ENCODE measurements around the gene TMEM167B.

Gene TMEM167B

DNA sequence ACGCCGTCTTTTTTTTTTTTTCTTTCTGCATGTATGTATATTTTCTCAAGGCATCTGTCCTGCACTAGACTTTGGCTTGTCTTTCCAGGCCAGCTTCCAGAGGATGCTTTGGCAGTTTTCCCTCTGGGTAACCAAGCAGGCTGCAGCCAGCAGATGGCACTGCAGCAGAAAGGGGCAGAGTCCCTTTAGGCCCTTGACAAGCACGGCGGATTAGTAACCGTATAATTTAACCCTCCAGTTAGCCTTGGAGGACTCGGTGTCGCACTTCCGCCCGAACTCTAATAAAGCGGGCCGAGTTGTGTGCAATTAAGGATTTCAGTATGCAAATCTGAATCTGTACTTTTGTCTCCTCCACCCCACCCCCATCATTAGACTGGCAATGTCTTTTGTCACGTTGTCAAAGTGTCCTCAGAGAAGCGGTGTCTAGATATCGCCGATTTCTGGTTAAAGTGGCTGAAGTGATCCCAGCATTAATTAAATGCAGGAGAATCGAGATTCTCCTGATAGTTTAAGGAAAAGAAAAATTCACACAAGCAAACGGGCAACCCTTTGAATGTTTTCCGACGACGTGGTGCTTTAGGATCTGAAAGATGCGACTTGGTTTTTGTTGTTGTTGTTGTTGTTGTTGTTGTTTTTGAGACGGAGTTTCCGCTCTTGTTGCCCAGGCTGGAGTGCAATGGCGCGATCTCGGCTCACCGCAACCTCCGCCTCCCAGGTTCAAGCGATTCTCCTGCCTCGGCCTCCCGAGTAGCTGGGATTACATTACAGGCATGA lies 1.1 kb upstream of the TMEM167B start:
- Mint-ChIP-seq H3K4me1 (peaks cover 30% of the 10 kb centered on the region), H3K4me3 (peak overlapping the region; percentile 95), H3K36me3 (ENCODE audit: insufficient read depth) (peaks cover 14% of the 10 kb centered on the region), H3K27ac (ENCODE audit: low read depth) (peak overlapping the region; percentile 96), H3K9me3 (no peaks in the 10 kb centered on the region), H3K27me3 (no peaks in the 10 kb centered on the region)
- no peak for ATAC-seq (replicated peaks; ENCODE audit: extremely low read depth, poor library complexity, severe bottlenecking)
- DNase-seq (ENCODE audit: low spot score in 2 of 2) = no peak

DNA sequence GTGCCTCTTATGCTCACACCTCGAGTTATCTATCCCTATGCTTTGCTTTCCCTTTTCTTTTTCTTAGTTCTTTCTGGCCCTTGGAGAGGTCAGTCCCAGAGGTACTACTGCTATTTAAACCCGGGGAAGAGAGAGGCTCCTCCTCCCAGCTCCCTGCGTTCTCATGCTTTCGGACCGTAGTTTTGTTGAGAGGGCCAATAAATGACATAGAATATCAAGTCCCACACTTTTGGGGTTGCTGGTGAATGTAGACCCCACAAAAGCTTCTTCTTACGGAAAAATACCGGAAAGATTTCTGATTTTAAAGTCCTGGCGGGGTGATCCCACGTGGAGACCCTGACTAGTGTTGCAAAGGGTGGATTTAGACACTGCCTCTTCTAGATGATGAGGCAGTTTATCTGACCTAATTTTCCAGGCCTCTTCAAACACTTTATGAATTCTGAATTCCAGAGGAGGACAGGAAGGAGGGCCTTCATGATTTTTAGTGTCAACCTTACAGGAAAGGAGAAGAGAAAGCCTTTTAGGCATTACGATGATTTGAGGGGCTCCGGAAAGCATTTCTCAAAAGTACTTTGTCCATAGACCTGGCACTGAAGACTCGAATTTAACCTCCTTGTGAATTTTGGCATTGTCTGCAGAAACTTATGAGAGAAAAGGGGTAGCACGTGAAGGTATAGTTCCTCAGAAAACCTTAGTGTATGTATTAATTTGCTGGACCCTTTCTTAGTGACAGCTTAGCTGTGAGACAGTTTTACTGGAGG lies 694 bp downstream of the TMEM167B start:
- Mint-ChIP-seq H3K36me3 (ENCODE audit: insufficient read depth) (peaks cover 23% of the 10 kb centered on the region), H3K9me3 (no peaks in the 10 kb centered on the region), H3K4me3 (peak overlapping the region; percentile 95), H3K4me1 (peaks cover 30% of the 10 kb centered on the region), H3K27ac (ENCODE audit: low read depth) (peak overlapping the region; percentile 96), H3K27me3 (no peaks in the 10 kb centered on the region)
- DNase-seq (ENCODE audit: low spot score in 2 of 2) = no peak
- ATAC-seq (replicated peaks; ENCODE audit: extremely low read depth, poor library complexity, severe bottlenecking) = peak; percentile 11

DNA sequence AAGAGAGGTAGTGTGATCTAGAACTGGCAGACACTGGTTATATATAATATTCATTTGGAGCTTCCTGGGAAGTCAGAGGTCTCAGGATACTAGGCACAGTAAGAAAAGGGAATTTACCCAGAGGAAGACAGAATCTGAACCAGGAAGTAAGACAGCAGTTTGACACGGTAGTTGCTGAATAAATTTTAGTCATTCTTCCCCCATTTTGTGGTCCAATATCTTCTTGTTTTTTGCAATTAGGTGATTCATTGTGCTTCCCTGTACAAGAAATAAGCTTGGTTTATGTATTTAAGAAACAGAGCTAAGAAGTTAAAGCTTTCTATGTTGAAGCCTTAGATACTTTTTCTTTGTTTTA lies 1.3 kb downstream of the TMEM167B start:
- peak overlapping the region; percentile 95 for H3K4me3 Mint-ChIP-seq
- DNase-seq (ENCODE audit: low spot score in 2 of 2) (no peak), ATAC-seq (replicated peaks; ENCODE audit: extremely low read depth, poor library complexity, severe bottlenecking) (no peak)
- peaks cover 30% of the 10 kb centered on the region for H3K4me1 Mint-ChIP-seq
- H3K27ac Mint-ChIP-seq (ENCODE audit: low read depth) = peak overlapping the region; percentile 96
- H3K27me3 Mint-ChIP-seq = no peaks in the 10 kb centered on the region
- H3K9me3 Mint-ChIP-seq = no peaks in the 10 kb centered on the region
- peaks cover 23% of the 10 kb centered on the region for H3K36me3 Mint-ChIP-seq (ENCODE audit: insufficient read depth)

DNA sequence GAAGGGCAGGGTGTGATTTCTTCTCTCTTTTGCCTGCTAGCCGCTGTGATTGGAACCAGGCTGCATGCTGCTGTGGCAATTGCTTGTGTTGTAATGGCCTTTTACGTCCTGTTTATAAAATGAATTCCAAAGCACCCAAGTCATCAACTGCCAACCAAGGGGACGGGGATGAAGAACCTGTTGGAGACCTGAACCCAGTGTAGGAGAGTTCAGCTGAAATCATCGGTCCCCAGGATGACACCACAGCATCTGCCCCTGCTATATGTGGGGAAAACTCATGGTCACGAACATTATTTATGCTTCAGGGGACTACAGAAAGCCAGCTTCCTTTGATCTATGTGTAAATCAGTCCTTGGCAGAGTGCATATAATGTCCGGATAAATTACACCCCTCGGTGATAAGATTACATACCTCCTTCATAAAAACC lies 3.8 kb downstream of the TMEM167B start:
- H3K4me1 Mint-ChIP-seq = peaks cover 30% of the 10 kb centered on the region
- H3K4me3 Mint-ChIP-seq = no peak overlapping the region
- peaks cover 21% of the 10 kb centered on the region for H3K36me3 Mint-ChIP-seq (ENCODE audit: insufficient read depth)
- H3K27ac Mint-ChIP-seq (ENCODE audit: low read depth) = no peak overlapping the region
- no peak for DNase-seq (ENCODE audit: low spot score in 2 of 2)
- no peaks in the 10 kb centered on the region for H3K27me3 Mint-ChIP-seq
- no peak for ATAC-seq (replicated peaks; ENCODE audit: extremely low read depth, poor library complexity, severe bottlenecking)
- H3K9me3 Mint-ChIP-seq = no peaks in the 10 kb centered on the region

DNA sequence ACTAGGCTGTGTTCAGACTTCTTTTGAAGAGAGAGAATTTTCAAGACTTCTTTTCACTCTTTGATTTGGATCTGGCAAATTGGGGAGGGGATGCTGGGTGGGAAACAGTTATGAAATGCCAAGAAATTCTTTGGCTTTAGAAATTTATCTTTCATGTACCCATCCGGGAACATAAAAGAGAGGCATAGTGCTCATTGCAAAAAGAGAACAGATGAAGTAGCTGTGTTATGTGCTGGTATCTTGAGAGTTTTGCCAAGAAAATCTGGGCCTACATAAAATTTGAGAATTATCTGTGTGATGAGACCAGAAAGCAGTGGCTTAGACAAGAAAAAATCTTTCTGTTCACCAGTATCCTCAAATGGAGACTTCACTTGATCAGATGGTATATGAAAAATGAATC lies 4.3 kb downstream of the TMEM167B start:
- no peaks in the 10 kb centered on the region for H3K9me3 Mint-ChIP-seq
- H3K27ac Mint-ChIP-seq (ENCODE audit: low read depth) = no peak overlapping the region
- H3K4me1 Mint-ChIP-seq = peaks cover 33% of the 10 kb centered on the region
- no peak for DNase-seq (ENCODE audit: low spot score in 2 of 2)
- H3K27me3 Mint-ChIP-seq = no peaks in the 10 kb centered on the region
- H3K4me3 Mint-ChIP-seq = no peak overlapping the region
- no peak for ATAC-seq (replicated peaks; ENCODE audit: extremely low read depth, poor library complexity, severe bottlenecking)
- peaks cover 21% of the 10 kb centered on the region for H3K36me3 Mint-ChIP-seq (ENCODE audit: insufficient read depth)

DNA sequence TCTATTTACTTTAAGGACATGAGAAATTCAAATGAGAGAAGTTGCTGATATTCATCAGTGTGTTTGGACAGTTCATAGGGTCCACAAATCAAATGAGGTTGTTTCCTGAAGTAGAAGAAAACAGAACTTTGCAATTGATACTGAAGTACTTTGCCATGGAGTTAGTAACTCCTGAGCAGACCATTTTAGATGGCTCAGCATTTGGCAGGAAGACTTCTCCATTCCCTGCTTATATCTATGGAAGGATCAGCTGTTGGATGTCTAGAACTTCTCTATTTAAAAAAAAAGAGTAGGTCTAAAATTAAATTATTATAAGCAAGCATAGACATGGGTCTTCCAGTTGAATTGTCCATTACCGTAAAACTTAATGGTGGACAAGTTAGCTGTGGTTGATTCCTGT lies 5.1 kb downstream of the TMEM167B start:
- H3K36me3 Mint-ChIP-seq (ENCODE audit: insufficient read depth) = peaks cover 26% of the 10 kb centered on the region
- H3K27me3 Mint-ChIP-seq = no peaks in the 10 kb centered on the region
- H3K9me3 Mint-ChIP-seq = no peaks in the 10 kb centered on the region
- no peak overlapping the region for H3K27ac Mint-ChIP-seq (ENCODE audit: low read depth)
- ATAC-seq (replicated peaks; ENCODE audit: extremely low read depth, poor library complexity, severe bottlenecking) (no peak), DNase-seq (ENCODE audit: low spot score in 2 of 2) (no peak)
- H3K4me1 Mint-ChIP-seq = peaks cover 32% of the 10 kb centered on the region
- no peak overlapping the region for H3K4me3 Mint-ChIP-seq

DNA sequence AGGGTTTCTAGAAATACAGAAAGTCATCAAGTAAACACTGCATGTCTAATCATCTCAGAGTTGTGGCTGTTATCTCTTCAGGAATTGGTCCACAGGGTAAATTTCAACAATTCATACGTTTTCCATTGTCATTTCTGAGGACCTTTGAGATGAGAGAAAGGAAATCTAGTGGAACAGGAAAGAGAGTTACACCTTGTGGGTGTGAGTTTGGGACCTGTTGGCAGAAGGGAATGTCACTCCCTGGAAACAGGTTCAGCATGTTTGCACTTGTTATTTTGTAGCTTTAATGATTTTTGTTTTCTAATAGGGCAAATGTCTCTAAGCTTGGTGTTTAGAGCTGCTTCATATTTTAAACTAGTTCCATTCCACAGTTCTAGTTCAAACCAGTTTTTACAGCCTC lies 5.6 kb downstream of the TMEM167B start:
- Mint-ChIP-seq H3K36me3 (ENCODE audit: insufficient read depth) (peaks cover 31% of the 10 kb centered on the region), H3K4me1 (peaks cover 33% of the 10 kb centered on the region), H3K4me3 (no peak overlapping the region), H3K27me3 (no peaks in the 10 kb centered on the region), H3K27ac (ENCODE audit: low read depth) (no peak overlapping the region), H3K9me3 (no peaks in the 10 kb centered on the region)
- ATAC-seq (replicated peaks; ENCODE audit: extremely low read depth, poor library complexity, severe bottlenecking) (no peak), DNase-seq (ENCODE audit: low spot score in 2 of 2) (no peak)

DNA sequence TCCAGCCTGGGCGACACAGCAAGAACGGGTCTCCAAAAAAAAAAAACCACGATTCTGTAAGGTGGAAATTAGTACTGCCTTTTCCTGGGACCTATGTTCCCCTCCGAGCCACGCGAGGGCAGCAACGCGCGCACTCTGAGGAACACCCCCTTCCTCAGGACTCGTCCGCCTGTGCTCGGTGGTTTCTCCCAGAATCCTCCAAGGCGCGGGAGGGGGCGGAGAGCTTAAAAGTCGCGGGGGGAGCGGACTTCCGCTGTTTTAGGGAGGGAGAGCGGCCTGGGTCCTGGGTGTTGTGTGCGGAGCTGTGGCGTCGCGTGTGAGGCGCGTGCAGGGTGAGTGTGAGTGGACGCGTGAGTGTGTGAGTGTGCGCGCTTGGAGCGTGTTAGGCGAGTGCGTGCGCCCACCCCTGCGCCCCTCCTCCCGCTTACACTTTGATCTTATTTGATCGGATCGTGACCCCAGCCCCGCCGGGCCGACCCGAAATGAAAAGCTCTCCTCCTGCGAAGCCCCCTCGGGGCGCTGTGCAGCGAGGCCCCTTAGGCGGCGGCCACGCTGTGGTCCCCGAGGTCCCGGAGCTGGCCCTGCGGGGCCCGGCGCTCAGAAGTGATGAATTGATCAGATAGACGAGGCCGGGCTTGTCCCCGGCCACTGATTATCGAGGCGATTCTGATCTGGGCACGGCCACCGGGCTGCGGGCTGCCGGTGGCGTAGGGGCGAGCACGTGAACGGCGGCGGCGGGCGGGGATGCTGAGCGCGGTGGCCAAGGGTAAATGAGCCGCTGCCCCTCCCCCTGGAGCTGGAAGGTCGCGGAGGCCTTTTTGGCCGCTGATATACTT lies 9.6 kb downstream of the TMEM167B start:
- no peaks in the 10 kb centered on the region for H3K9me3 Mint-ChIP-seq

DNA sequence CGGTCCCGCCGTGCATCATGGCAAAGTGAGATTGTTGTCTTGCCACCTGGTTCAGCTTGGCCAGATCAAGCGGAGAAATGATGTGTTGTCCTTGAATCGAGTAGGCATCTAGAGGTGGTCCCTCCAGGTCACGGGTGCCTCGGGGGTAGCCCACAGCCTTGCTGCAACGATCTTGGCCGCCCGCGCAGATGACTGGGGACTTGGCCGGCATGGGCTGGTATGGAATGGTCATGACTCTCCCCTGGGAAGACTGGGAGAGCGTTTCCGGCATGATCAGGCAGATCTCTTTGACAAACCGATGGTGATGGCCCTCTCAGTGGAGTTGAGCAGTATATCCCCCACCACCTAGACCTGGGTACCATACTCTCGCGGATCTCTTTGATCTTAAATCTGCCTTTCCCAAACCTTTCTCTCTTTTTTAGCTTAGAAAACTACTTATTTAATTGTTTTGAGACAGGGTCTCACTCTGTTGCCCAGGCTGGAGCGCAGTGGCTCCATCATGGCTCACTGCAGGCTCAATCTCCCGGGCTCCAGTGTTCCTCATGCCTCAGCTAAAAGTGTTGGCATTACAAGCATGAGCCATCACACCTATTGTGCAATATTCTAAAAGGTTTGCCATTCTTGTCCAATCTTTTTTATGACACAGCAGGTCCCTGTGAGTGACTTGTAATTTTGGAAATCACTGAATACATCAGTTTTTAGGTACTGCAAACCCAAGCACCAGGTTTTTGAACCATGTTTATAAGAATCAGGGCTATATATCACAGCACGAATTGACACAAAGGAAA lies 14.0 kb downstream of the TMEM167B start:
- H3K36me3 Mint-ChIP-seq (ENCODE audit: insufficient read depth) = peaks cover 15% of the 10 kb centered on the region
- no peaks in the 10 kb centered on the region for H3K27me3 Mint-ChIP-seq
- H3K9me3 Mint-ChIP-seq = no peaks in the 10 kb centered on the region
- H3K4me1 Mint-ChIP-seq = peaks cover 15% of the 10 kb centered on the region
- no peak overlapping the region for H3K27ac Mint-ChIP-seq (ENCODE audit: low read depth)
- DNase-seq (ENCODE audit: low spot score in 2 of 2) (no peak), ATAC-seq (replicated peaks; ENCODE audit: extremely low read depth, poor library complexity, severe bottlenecking) (no peak)
- H3K4me3 Mint-ChIP-seq = no peak overlapping the region

More for the DNA sequence above, 9.6 kb downstream of the TMEM167B start:
- no peaks in the 10 kb centered on the region for H3K27me3 Mint-ChIP-seq
- ATAC-seq (replicated peaks; ENCODE audit: extremely low read depth, poor library complexity, severe bottlenecking) (peak; percentile 91), DNase-seq (ENCODE audit: low spot score in 2 of 2) (peak; percentile 94 to 96)
- peak overlapping the region; percentile 98 for H3K27ac Mint-ChIP-seq (ENCODE audit: low read depth)
- peaks cover 20% of the 10 kb centered on the region for H3K36me3 Mint-ChIP-seq (ENCODE audit: insufficient read depth)
- peak overlapping the region; percentile 97 for H3K4me3 Mint-ChIP-seq
- H3K4me1 Mint-ChIP-seq = peaks cover 15% of the 10 kb centered on the region

DNA sequence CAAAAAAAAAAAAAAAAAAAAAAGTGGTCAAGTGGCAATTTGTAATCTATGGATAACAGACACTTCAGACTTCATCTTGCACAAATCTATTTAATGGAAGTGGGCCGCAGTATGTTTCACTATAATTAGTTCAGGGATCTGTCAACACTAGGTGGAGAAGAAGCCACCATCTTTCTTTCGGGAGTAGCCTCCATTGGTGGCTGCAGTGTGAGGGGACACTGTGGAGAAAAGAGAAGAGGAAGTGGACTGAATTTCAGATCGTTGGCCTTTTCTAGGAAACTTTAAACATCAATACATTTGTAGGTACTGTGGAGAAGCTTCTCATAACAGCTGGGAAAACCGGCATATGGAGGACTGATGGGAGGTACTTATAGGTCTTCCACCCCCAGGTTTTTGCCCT lies 15.3 kb downstream of the TMEM167B start:
- no peaks in the 10 kb centered on the region for H3K27me3 Mint-ChIP-seq
- peaks cover 6% of the 10 kb centered on the region for H3K36me3 Mint-ChIP-seq (ENCODE audit: insufficient read depth)
- H3K4me3 Mint-ChIP-seq = no peak overlapping the region
- H3K4me1 Mint-ChIP-seq = peaks cover 4% of the 10 kb centered on the region
- no peak for DNase-seq (ENCODE audit: low spot score in 2 of 2)
- no peak for ATAC-seq (replicated peaks; ENCODE audit: extremely low read depth, poor library complexity, severe bottlenecking)
- no peaks in the 10 kb centered on the region for H3K9me3 Mint-ChIP-seq
- H3K27ac Mint-ChIP-seq (ENCODE audit: low read depth) = no peak overlapping the region

DNA sequence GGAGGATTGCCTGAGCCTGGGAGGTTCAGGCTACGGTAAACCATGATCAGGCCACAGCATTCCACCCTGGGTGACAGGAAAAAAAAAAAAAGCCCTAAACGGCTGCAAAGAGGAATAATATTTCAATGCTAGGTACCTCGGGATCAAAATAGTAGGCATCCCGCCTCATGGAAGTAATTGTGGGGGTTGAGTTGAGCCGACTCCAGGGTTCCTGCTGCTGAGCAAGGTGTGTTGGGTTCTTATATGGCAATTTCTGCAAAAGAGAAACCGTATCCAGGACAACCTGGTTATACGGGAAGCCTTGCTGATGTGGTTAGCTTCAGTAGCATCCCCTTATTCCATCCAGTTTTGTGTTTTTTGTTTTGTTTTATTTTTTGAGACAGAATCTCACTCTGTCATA lies 17.2 kb downstream of the TMEM167B start:
- DNase-seq (ENCODE audit: low spot score in 2 of 2) (no peak), ATAC-seq (replicated peaks; ENCODE audit: extremely low read depth, poor library complexity, severe bottlenecking) (no peak)
- Mint-ChIP-seq H3K4me3 (no peak overlapping the region), H3K9me3 (no peaks in the 10 kb centered on the region), H3K36me3 (ENCODE audit: insufficient read depth) (peaks cover 4% of the 10 kb centered on the region), H3K27me3 (no peaks in the 10 kb centered on the region), H3K27ac (ENCODE audit: low read depth) (no peak overlapping the region), H3K4me1 (peaks cover 5% of the 10 kb centered on the region)

DNA sequence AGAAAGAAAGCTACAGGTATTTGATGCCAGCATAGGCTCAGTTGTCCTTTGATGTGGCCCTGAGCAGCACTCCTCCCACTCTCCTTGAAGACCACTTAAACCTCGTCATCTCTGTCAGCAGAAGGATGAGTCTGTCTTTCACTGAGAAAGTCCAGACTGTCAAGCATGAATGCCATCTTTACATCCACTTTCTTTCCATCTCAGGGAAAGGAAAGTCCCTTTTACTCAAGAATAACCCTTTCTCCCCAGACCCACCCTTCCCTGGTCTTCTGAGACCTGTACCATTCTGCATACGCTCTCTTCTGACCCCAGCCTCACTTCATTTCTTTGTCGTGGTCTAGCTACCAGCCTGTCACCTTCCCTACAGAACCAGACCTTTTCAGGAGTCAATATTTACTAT lies 19.3 kb downstream of the TMEM167B start:
- H3K27me3 Mint-ChIP-seq = no peaks in the 10 kb centered on the region
- H3K9me3 Mint-ChIP-seq = no peaks in the 10 kb centered on the region
- no peak overlapping the region for H3K27ac Mint-ChIP-seq (ENCODE audit: low read depth)
- ATAC-seq (replicated peaks; ENCODE audit: extremely low read depth, poor library complexity, severe bottlenecking) = no peak
- H3K36me3 Mint-ChIP-seq (ENCODE audit: insufficient read depth) = peaks cover 14% of the 10 kb centered on the region
- DNase-seq (ENCODE audit: low spot score in 2 of 2) = no peak
- H3K4me3 Mint-ChIP-seq = no peak overlapping the region
- H3K4me1 Mint-ChIP-seq = peaks cover 24% of the 10 kb centered on the region
